ENCODE measurements around the gene RUFY3. TPM values are rescaled to one million over a fixed set of nuclear protein-coding genes. Genes with fewer than 3 reads are reported as not detected.
"Not testable (repeated sequence)": the region's sequence is repeated elsewhere in the genome, so short reads cannot be mapped to it uniquely, and the experiment has no call there.

The RUFY3 gene
- total RNA-seq, 2 donors from 2014 or later, result 27.6 to 30.2 TPM

GRCh38 chr4:70712604-70713452, 8.9 kb upstream of the RUFY3 start:
- H3K4me3 Mint-ChIP-seq, result peak overlapping the region in 1 of 2 donors; percentile 69
- ATAC-seq (replicated peaks in 1 of 2), result no peak
- no peak for DNase-seq
- H3K27me3 Mint-ChIP-seq (ENCODE audit: low read depth), result no peaks in the 10 kb centered on the region
- no peaks in the 10 kb centered on the region for H3K9me3 Mint-ChIP-seq
- H3K4me1 Mint-ChIP-seq (ENCODE audit: low read depth), result peaks cover 49% of the 10 kb centered on the region
- H3K36me3 Mint-ChIP-seq (ENCODE audit: insufficient read depth in 2 of 2), result no peaks in the 10 kb centered on the region
- H3K27ac Mint-ChIP-seq, result no peak overlapping the region

- H3K27ac Mint-ChIP-seq, result peak overlapping the region; percentile 44
- no peaks in the 10 kb centered on the region for H3K36me3 Mint-ChIP-seq (ENCODE audit: insufficient read depth in 2 of 2)
- DNase-seq, result no peak
- H3K4me3 Mint-ChIP-seq, result peak overlapping the region; percentile 16 to 69
- H3K4me1 Mint-ChIP-seq (ENCODE audit: low read depth), result peaks cover 49% of the 10 kb centered on the region
- peak; percentile 7 to 31 for ATAC-seq (replicated peaks in 1 of 2)
- H3K27me3 Mint-ChIP-seq (ENCODE audit: low read depth), result no peaks in the 10 kb centered on the region
- H3K9me3 Mint-ChIP-seq, result no peaks in the 10 kb centered on the region
These were observed 8.2 kb upstream of the RUFY3 start for GRCh38 chr4:70713453-70714078.

GRCh38 chr4:70714079-70714887, 7.5 kb upstream of the RUFY3 start:
- peak overlapping the region; percentile 16 to 69 for H3K4me3 Mint-ChIP-seq

GRCh38 chr4:70715097-70715496, 6.7 kb upstream of the RUFY3 start:
- Mint-ChIP-seq H3K27me3 (ENCODE audit: low read depth) (no peaks in the 10 kb centered on the region), H3K4me3 (peak overlapping the region in 1 of 2 donors; percentile 69), H3K27ac (peak overlapping the region; percentile 82), H3K9me3 (no peaks in the 10 kb centered on the region), H3K4me1 (ENCODE audit: low read depth) (peaks cover 40% of the 10 kb centered on the region), H3K36me3 (ENCODE audit: insufficient read depth in 2 of 2) (no peaks in the 10 kb centered on the region)
- ATAC-seq (replicated peaks in 1 of 2), result peak in 1 of 2 donors; percentile 35
- peak in 1 of 2 donors; percentile 11 for DNase-seq

More at GRCh38 chr4:70714079-70714887, 7.5 kb upstream of the RUFY3 start:
- H3K27ac Mint-ChIP-seq, result peak overlapping the region; percentile 82
- DNase-seq (no peak), ATAC-seq (replicated peaks in 1 of 2) (peak; percentile 36 to 41)
- H3K4me1 Mint-ChIP-seq (ENCODE audit: low read depth), result peaks cover 48% of the 10 kb centered on the region
- H3K36me3 Mint-ChIP-seq (ENCODE audit: insufficient read depth in 2 of 2), result no peaks in the 10 kb centered on the region
- no peaks in the 10 kb centered on the region for H3K9me3 Mint-ChIP-seq
- no peaks in the 10 kb centered on the region for H3K27me3 Mint-ChIP-seq (ENCODE audit: low read depth)

DNA sequence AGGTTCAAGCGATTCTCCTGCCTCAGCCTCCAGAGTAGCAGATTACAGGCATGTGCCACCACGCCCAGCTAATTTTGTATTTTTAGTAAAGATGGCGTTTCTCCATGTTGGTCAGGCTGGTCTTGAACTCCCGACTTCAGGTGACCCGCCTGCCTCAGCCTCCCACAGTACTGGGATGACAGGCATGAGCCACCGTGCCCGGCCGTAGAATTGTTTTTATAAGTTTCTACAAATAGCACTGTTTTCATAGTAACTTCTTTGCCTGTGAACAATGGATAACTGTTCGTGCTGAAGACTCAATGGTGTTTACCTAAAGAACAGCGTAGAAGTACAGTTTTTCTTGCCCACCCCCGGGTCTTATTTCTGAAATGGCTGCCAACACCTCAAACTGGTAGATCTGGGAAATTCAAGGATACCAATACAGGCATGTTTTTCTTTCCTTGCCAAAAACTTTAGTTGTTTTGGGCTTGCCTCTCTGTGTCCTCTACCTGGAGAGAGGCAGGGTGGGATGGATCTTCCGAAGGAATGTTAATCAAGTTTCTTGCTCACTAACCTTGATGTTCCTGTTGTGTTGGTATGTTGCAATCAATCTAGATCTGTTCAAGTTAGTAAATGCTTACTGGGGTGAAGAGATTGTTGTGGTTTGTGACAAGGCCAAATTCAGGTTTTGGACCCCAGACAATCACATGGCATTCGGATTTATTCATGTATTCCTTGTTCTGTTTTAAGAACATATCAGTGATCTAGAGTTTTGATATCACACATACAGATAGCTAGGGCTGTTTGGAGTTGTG, 2.8 kb upstream of the RUFY3 start:
- no peak overlapping the region for H3K4me3 Mint-ChIP-seq
- DNase-seq (no peak), ATAC-seq (replicated peaks in 1 of 2) (no peak)
- H3K27ac Mint-ChIP-seq, result no peak overlapping the region
- H3K36me3 Mint-ChIP-seq (ENCODE audit: insufficient read depth in 2 of 2), result no peaks in the 10 kb centered on the region
- H3K9me3 Mint-ChIP-seq, result no peaks in the 10 kb centered on the region
- peaks cover 35% of the 10 kb centered on the region for H3K4me1 Mint-ChIP-seq (ENCODE audit: low read depth)
- H3K27me3 Mint-ChIP-seq (ENCODE audit: low read depth), result no peaks in the 10 kb centered on the region

DNA sequence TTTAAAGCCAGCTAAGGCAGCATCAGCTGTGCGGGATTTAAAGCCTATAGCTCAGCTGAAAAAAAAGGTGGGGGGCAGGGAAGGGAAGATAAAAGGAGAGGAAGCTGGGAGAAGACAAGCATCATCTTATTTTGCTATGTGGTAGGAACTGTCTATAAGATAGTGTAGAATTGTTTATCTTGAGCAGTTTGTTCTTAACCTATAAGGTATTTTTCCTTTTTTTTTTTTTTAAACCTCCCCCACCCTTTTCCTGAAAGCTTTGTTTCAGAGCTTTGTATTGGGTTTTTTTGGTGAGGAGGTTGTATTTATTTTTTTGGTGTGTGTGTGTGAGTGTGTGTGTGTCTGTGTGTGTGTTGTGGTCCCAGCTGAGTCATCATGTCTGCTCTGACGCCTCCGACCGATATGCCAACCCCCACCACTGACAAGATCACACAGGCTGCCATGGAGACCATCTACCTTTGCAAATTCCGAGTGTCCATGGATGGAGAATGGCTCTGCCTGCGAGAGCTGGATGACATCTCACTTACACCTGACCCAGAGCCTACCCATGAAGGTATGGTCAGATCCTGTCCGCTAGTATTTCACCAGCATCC, 531 bp downstream of the RUFY3 start:
- Mint-ChIP-seq H3K4me3 (peak overlapping the region; percentile 45 to 52), H3K36me3 (ENCODE audit: insufficient read depth in 2 of 2) (no peaks in the 10 kb centered on the region), H3K27me3 (ENCODE audit: low read depth) (no peaks in the 10 kb centered on the region), H3K27ac (peak overlapping the region; percentile 1), H3K4me1 (ENCODE audit: low read depth) (peaks cover 20% of the 10 kb centered on the region), H3K9me3 (no peaks in the 10 kb centered on the region)
- ATAC-seq (replicated peaks in 1 of 2) (peak; percentile 87 to 95), DNase-seq (peak; percentile 51 to 52)

GRCh38 chr4:70724463-70724862, 2.7 kb downstream of the RUFY3 start:
- DNase-seq (no peak), ATAC-seq (replicated peaks in 1 of 2) (no peak)
- Mint-ChIP-seq H3K4me1 (ENCODE audit: low read depth) (peaks cover 20% of the 10 kb centered on the region), H3K9me3 (no peaks in the 10 kb centered on the region), H3K36me3 (ENCODE audit: insufficient read depth in 2 of 2) (no peaks in the 10 kb centered on the region), H3K4me3 (no peak overlapping the region), H3K27ac (no peak overlapping the region), H3K27me3 (ENCODE audit: low read depth) (no peaks in the 10 kb centered on the region)

- Mint-ChIP-seq H3K36me3 (ENCODE audit: insufficient read depth in 2 of 2) (no peaks in the 10 kb centered on the region), H3K4me1 (ENCODE audit: low read depth) (peaks cover 20% of the 10 kb centered on the region), H3K27ac (no peak overlapping the region), H3K27me3 (ENCODE audit: low read depth) (no peaks in the 10 kb centered on the region), H3K9me3 (no peaks in the 10 kb centered on the region), H3K4me3 (no peak overlapping the region)
- ATAC-seq (replicated peaks in 1 of 2), result no peak
- no peak for DNase-seq
These were observed 3.9 kb downstream of the RUFY3 start for GRCh38 chr4:70725633-70726032.

DNA sequence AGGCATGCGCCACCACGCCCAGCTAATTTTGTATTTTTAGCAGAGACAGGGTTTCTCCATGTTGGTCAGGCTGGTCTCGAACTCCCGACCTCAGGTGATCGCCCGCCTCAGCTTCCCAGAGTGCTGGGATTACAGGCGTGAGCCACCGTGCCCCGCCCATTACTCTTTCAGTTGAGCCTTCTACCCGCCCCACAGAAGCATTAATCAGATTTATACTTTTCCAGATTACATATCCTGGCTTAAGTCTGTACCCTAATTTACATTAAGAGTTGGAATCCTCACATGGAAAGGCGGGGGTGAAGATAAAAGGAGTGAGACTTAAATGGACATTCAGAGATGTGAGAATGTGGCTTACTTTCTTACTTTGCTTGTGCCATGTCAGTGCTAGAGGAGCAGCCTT, 4.8 kb downstream of the RUFY3 start:
- not testable (repeated sequence) for H3K9me3 Mint-ChIP-seq; H3K4me3 Mint-ChIP-seq; ATAC-seq (replicated peaks in 1 of 2); DNase-seq; H3K27ac Mint-ChIP-seq; H3K27me3 Mint-ChIP-seq (ENCODE audit: low read depth); H3K36me3 Mint-ChIP-seq (ENCODE audit: insufficient read depth in 2 of 2)
- peaks cover 20% of the 10 kb centered on the region for H3K4me1 Mint-ChIP-seq (ENCODE audit: low read depth)

GRCh38 chr4:70728091-70728490, 6.3 kb downstream of the RUFY3 start:
- no peak for DNase-seq
- no peak for ATAC-seq (replicated peaks in 1 of 2)
- no peak overlapping the region for H3K4me3 Mint-ChIP-seq
- H3K27me3 Mint-ChIP-seq (ENCODE audit: low read depth), result no peaks in the 10 kb centered on the region
- no peak overlapping the region for H3K27ac Mint-ChIP-seq
- peaks cover 14% of the 10 kb centered on the region for H3K4me1 Mint-ChIP-seq (ENCODE audit: low read depth)
- no peaks in the 10 kb centered on the region for H3K9me3 Mint-ChIP-seq
- H3K36me3 Mint-ChIP-seq (ENCODE audit: insufficient read depth in 2 of 2), result no peaks in the 10 kb centered on the region

DNA sequence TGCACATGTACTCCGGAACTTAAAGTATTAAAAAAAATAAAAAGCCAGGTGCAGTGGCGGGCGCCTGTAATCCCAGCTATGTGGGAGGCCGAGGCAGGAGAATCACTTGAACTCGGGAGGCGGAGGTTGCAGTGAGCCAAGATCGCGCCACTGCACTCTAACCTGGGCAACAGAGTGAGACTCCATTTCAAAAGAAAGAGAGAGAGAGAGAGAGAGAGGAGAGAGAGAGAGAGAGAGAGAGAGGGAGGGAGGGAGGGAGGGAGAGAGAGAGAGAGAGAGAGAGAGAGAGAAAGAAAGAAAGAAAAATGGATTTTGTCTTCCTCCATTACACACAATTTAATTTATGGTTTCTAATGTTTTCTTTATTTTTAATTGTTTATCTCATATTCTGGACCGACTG, 11.1 kb downstream of the RUFY3 start:
- not testable (repeated sequence) for H3K27ac Mint-ChIP-seq; H3K9me3 Mint-ChIP-seq; H3K27me3 Mint-ChIP-seq (ENCODE audit: low read depth); ATAC-seq (replicated peaks in 1 of 2); H3K36me3 Mint-ChIP-seq (ENCODE audit: insufficient read depth in 2 of 2); DNase-seq
- Mint-ChIP-seq H3K4me1 (ENCODE audit: low read depth) (peaks cover 49% of the 10 kb centered on the region), H3K4me3 (peak overlapping the region in 1 of 2 donors; percentile 61)

All from activated T-cell treated with anti-CD3 and anti-CD28 coated beads, Interleukin-2, amount 50 U/mL, for 72 hours (primary cell).